HG03439 (cell line): ENCODE data around the gene ARSB.

ENCODE experiments used
- ATAC-seq: cut with Tn5 transposase; IDR thresholded peaks from one replicate; pipeline ENCODE4 v1.9.1; 2021; ENCODE audit warnings: mild to moderate bottlenecking, moderate library complexity; ENCODE audit not compliant: unreplicated experiment

The ARSB gene

GRCh38 chr5:78985116-78985724 is at the start of gene ARSB:
Gene ARSB (minus strand): TSS chr5:78985310. CDS start chr5:78985248, 62 bp downstream.
- peak; percentile 47 for ATAC-seq

DNA sequence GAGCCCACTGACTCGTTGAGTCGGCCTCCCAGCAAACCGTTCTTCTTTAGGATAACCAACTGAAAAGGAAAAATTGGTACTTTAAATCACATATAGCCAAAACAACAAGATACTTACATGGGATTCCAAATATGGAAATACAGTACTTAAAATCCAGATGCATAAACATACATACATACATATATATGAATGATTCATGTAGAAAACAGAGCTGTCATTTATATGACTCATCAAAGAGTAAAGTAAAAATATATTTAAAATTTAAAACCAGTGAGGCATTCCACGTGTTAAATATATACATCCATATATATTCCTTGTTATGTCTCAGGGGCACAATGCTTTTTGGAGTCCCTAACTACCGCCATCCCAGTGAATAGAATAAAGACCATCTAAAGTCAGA is 47.7 kb upstream of the ARSB start:
- ATAC-seq, result no peak

DNA sequence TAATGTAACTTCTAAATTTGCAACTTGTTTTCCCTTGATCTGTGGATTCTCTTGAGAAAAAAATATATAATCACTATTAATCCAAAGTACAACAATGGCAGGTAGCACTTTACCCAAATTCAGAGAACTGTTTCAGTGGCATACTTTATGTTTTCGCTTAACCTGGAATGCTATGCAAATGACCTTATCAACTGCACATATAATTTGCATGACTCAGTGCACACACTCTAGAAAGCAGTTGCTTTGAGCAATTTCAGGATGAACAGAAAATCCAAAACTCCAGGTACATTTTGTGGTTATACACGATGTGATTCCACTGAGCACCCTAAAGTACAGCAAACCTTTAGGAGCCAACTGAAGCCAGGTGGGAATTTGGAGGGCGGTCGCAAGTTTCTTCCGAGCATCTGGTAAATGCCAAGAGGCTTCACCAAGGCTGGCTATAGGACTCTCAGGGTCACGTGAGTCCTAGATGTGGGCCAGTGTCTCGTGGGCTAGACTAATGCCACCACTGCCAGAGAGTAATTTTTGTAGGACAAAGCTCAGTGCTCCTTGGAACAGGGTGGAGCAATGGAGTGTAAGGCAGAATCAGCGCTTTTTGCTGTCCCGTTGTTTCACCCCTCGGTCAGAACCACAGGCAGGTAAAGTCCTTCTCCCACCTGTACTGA is 47.1 kb upstream of the ARSB start:
- no peak for ATAC-seq

DNA sequence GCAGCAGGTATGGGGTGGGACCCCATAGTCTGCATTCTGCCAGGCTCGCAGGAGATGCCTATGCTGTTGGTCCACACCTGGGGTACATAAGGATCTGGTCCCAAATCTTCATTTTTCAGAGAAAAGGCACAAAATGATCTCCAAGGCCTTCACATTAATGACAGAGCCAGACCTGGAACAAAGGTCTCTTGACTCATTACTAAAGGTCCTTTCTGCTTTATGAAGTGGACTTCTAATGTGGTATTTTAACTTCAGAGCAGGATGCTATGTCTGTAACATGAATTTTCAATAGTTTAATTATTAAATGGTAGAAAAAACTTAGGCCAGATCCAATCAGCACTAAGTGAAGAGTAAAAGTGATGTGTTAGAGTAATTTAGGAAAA is 46.4 kb upstream of the ARSB start:
- no peak for ATAC-seq

- ATAC-seq, result no peak
Measured at GRCh38 chr5:79030663-79031484, 45.8 kb upstream of the ARSB start.

GRCh38 chr5:79025054-79025472 is 40.0 kb upstream of the ARSB start:
- no peak for ATAC-seq

DNA sequence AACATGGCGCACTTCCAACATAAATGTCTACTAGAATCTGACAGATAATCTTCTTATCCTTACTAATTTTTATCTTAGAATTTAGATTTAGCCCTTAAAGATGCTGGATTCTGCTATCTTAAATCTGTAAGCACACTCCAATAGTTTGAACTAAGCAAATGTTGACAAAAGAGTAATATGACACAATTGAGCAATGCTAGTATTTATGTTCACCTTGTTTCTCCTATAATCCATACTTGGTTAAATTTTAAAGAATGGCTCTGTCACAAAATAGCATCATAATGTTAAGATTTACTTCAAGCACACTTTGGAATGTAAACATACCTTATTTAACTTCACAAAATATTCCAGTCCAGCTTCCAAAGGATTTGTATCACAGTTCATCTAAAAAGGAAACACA is 38.8 kb upstream of the ARSB start:
- ATAC-seq, result no peak

GRCh38 chr5:79023348-79023747 is 38.2 kb upstream of the ARSB start:
- ATAC-seq, result no peak

DNA sequence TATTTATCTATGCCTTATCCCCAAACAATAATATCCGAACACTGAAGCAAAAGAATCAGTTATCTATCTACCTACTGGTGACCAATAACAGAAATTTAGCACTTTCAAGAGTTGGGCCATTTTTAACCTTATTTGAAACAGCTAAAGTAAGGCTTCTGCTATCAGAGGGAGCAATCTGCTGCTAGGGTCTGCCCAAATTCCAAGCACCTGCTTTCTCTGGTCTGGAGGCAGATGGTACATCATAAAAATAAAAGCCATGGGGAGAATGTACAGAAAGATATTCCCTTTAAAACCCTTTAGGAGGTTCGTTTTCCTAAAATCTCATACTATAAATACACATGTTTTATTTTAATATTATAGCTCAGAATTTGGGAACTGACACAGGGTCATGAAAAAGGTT is 37.7 kb upstream of the ARSB start:
- ATAC-seq, result no peak

GRCh38 chr5:79021753-79022152 is 36.6 kb upstream of the ARSB start:
- no peak for ATAC-seq

GRCh38 chr5:79020861-79021561 is 35.9 kb upstream of the ARSB start:
- no peak for ATAC-seq

- ATAC-seq, result no peak
Measured at GRCh38 chr5:79014631-79015030, 29.5 kb upstream of the ARSB start.

DNA sequence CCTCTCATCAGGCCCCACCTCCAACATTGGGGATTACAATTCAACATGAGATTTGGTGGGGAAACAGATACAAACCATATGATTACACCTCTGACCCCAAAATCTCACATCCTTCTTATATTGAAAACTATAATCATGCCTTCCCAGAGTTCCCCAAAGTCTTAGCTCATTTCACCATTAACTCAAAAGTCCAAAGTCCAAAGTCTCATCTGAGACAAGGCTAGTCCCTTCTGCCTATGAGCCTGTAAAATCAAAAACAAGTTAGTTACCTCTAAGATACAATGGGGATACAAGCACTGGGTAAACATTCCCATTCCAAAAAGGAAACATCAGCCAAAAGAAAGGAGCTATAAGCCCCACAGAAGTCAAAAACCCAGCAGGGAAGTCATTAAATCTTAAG is 26.8 kb upstream of the ARSB start:
- no peak for ATAC-seq

- no peak for ATAC-seq
Measured at GRCh38 chr5:79011219-79011836, 26.2 kb upstream of the ARSB start.

DNA sequence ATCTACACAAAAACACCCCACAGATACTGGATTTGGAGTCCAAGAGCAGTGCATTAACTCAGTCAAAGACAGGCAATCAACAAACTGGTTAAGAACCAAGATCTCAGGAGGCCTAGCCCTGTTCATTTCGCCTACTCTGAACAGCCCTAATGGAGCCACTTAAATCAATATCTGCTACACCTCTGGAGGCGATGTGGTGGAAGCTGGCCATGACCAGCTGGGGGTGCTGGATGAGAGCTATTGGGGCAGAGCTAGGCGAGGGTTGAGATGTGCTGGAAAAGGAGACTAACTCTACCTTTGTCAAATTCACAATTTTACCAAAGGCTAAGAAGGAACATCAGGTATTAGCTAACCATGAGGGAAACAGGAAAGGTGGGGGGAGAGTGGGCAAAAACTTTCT is 23.3 kb upstream of the ARSB start:
- ATAC-seq, result no peak

DNA sequence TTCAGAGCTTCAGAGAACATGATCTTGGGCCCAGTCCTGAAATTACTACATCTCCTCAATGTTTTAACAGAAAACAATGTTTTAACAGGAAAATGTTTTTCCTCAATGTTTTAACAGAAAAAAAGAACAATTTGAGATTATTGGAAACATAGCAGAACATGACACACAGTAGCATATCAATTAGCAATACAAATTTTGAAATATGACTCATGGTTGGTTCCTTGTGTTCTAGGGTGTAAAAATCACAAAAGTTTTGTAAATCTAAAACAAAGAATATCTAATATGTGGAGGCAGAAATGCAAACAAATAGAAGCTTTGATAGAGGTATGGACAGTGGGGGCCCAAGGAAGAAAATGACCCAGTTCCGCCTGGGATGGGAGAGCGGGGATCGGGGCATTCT is 22.8 kb upstream of the ARSB start:
- ATAC-seq, result no peak

GRCh38 chr5:79005936-79006631 is 21.0 kb upstream of the ARSB start:
- ATAC-seq, result no peak

- no peak for ATAC-seq
Measured at GRCh38 chr5:79005151-79005550, 20.0 kb upstream of the ARSB start.

DNA sequence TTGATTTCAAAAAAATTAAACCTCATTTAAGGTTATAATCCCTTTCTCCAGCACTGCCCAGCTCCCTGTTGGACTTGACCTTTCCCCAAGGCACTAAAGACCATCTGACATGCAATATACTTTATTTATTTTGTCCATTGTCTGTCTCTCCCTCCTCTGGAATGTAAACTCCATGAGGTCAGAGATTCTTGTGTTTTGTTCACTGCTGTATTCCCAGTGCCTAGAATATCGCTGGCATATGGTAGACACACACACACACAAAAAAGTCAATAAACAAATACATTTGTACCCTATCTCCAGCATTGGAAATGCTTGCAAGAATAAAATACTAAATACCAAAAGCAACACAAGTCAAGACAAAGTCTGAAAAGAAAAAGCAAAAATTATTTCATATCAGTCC is 17.3 kb upstream of the ARSB start:
- no peak for ATAC-seq

- no peak for ATAC-seq
Measured at GRCh38 chr5:79001471-79001870, 16.4 kb upstream of the ARSB start.
